DND-41 (cell line): ENCODE measurements around the gene CSNK2A2.

Source experiments
- CTCF ChIP-seq: IDR thresholded peaks from 2 replicates; pipeline ENCODE4 v1.5.1; 2012; ENCODE audit warnings: borderline replicate concordance, low read length, moderate library complexity, mild to moderate bottlenecking; ENCODE audit not compliant: poor library complexity, severe bottlenecking; ENCODE audit errors: extremely low read depth
- EZH2 ChIP-seq: IDR thresholded peaks from 3 replicates; pipeline ENCODE4 v1.6.1; 2012; ENCODE audit warnings: borderline replicate concordance, low read depth, mild to moderate bottlenecking, moderate library complexity, low read length, inconsistent platforms; ENCODE audit not compliant: severe bottlenecking

GRCh38 chr16:58109881-58110280 lies 88.0 kb downstream of the CSNK2A2 start:
- TF ChIP-seq EZH2 (no peak), CTCF (no peak)
